ENCODE measurements around the gene HPCA. TPM values are rescaled to one million over a fixed set of nuclear protein-coding genes. Genes with fewer than 3 reads are reported as not detected.

HPCA gene
- total RNA-seq, 1 experiment from 2014 or later, result not detected

- no peak for DNase-seq (ENCODE audit: low spot score)
Measured at GRCh38 chr1:32871364-32872191, 14.7 kb upstream of the HPCA start.

GRCh38 chr1:32872192-32872460 is 14.2 kb upstream of the HPCA start:
- no peak for DNase-seq (ENCODE audit: low spot score)

GRCh38 chr1:32873484-32873883 is 12.8 kb upstream of the HPCA start:
- DNase-seq (ENCODE audit: low spot score), result no peak

GRCh38 chr1:32874860-32875752 is 11.2 kb upstream of the HPCA start:
- DNase-seq (ENCODE audit: low spot score), result no peak

- peak; percentile 16 for DNase-seq (ENCODE audit: low spot score)
Measured at GRCh38 chr1:32876341-32877210, 9.7 kb upstream of the HPCA start.

GRCh38 chr1:32877211-32878110 is 8.8 kb upstream of the HPCA start:
- no peak for DNase-seq (ENCODE audit: low spot score)

GRCh38 chr1:32878183-32878582 is 8.1 kb upstream of the HPCA start:
- DNase-seq (ENCODE audit: low spot score), result peak; percentile 5

GRCh38 chr1:32878637-32879041 is 7.7 kb upstream of the HPCA start:
- DNase-seq (ENCODE audit: low spot score), result no peak

GRCh38 chr1:32881291-32881690 is 5.0 kb upstream of the HPCA start:
- no peak for DNase-seq (ENCODE audit: low spot score)

GRCh38 chr1:32881871-32882850 is 4.1 kb upstream of the HPCA start:
- DNase-seq (ENCODE audit: low spot score), result no peak

- DNase-seq (ENCODE audit: low spot score), result no peak
Measured at GRCh38 chr1:32883338-32884031, 2.8 kb upstream of the HPCA start.

GRCh38 chr1:32884032-32884372 is 2.3 kb upstream of the HPCA start:
- DNase-seq (ENCODE audit: low spot score), result no peak

GRCh38 chr1:32884726-32885125 is 1.6 kb upstream of the HPCA start:
- no peak for DNase-seq (ENCODE audit: low spot score)

GRCh38 chr1:32885676-32886003 is 651 bp upstream of the HPCA start:
- DNase-seq (ENCODE audit: low spot score), result no peak

GRCh38 chr1:32886828-32887414 is 630 bp downstream of the HPCA start:
- no peak for DNase-seq (ENCODE audit: low spot score)

- no peak for DNase-seq (ENCODE audit: low spot score)
Measured at GRCh38 chr1:32887623-32888022, 1.3 kb downstream of the HPCA start.

GRCh38 chr1:32888134-32888533 is 1.8 kb downstream of the HPCA start:
- DNase-seq (ENCODE audit: low spot score), result no peak

- no peak for DNase-seq (ENCODE audit: low spot score)
Measured at GRCh38 chr1:32888677-32889420, 2.6 kb downstream of the HPCA start.
